ENCODE data around the gene ZFYVE19.

ZFYVE19 gene

DNA sequence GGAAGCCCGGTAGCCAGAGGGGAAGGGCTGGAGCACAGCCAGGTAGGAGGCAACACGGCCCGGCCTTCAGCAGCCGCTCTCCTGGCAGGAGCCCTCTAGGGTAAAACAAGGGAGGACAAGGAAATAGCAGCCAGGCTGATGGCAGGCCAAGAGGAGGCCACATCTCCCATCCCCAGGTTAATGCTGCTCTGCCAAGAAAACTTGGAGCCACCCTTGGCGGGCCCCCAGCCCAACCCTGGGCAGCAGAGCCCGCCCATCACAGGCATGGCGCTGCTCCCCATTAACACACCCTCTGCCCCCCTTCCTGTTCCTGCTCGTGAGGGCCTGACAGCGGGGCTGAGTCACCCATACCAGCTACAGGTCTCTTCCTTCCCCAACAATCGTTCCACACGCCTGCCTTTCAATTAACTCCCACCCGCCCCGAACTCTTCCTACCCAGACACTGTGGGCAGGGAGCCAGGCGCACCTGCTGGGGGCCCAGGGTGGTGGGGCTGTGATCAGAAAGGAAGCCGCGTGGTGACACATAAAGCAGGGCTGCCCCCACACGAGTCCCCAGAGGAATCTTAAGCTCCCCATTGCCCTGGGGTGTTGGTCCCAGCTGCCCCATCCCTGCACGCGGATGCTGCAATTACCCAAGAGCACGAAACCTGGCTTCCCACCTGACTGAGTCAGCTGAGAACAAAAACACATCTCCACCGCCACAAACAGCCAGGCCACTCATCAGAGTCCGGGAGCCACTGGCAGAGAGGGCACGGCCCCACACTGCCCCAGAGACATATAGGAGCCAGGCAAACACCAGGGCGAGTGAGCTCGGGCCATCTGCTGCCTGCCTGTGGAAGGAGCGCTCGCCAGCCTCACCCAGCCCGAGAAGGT, 37.4 kb upstream of the ZFYVE19 start, which contains the start of gene C15orf62:
Gene C15orf62, plus strand, starts transcription at position 707 of the 873 bp plus-strand sequence. CDS start 516 bp downstream, outside the sequence.
- DNase-seq (ENCODE audit: low read depth): peak; percentile 95
- H3K4me3 ChIP-seq (ENCODE audit: low read depth, low read length): no peak within 1 kb of the TSS

DNA sequence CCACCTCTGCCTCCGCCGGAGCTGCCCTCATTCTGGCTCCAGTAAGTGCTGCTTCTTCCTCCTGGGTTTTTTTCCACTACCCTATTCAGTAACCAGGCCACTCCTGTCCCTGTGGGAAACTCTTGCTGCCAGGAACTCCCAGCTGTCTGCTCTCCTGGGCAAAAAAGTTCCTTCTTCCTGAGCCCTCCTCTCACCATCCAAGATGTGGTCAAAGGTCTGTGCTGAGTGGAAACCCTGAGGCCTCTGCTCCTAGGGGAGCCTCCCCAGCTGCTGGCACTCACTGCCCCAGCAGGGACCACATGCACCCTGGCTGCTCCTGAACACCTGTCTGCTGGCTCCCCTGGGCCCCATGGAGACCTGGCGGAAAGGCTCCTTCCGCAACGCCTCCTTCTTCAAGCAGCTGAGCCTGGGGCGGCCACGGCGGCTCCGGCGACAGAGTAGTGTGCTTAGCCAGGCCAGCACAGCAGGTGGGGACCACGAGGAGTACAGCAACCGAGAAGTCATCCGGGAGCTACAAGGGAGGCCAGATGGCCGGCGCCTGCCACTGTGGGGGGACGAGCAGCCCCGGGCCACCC, 36.7 kb upstream of the ZFYVE19 start:
- no peak overlapping the region for H3K4me3 ChIP-seq (ENCODE audit: low read depth, low read length)
- TF ChIP-seq MYC (IDR thresholded peaks at IDR 0.05; ENCODE audit: low read depth, low read length) (no peak), POLR2A (IDR thresholded peaks at IDR 0.05; ENCODE audit: extremely low read depth, insufficient read length) (no peak)
- TF ChIP-seq, protein P1, sequence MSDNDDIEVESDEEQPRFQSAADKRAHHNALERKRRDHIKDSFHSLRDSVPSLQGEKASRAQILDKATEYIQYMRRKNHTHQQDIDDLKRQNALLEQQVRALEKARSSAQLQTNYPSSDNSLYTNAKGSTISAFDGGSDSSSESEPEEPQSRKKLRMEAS (IDR thresholded peaks at IDR 0.05; ENCODE audit: low read depth, low read length): peak; percentile 53
- peak; percentile 38 for DNase-seq (ENCODE audit: low read depth)

More for the DNA sequence above, 37.4 kb upstream of the ZFYVE19 start, which contains the start of gene C15orf62:
- TF ChIP-seq MYC (IDR thresholded peaks at IDR 0.05; ENCODE audit: low read depth, low read length) (peak; percentile 48; the same call in 1 of the 2 replicates), POLR2A (IDR thresholded peaks at IDR 0.05; ENCODE audit: extremely low read depth, insufficient read length) (no peak)
- TF ChIP-seq, protein P1 (IDR thresholded peaks at IDR 0.05; ENCODE audit: low read depth, low read length): peak; percentile 54
- TF ChIP-seq, protein P2, sequence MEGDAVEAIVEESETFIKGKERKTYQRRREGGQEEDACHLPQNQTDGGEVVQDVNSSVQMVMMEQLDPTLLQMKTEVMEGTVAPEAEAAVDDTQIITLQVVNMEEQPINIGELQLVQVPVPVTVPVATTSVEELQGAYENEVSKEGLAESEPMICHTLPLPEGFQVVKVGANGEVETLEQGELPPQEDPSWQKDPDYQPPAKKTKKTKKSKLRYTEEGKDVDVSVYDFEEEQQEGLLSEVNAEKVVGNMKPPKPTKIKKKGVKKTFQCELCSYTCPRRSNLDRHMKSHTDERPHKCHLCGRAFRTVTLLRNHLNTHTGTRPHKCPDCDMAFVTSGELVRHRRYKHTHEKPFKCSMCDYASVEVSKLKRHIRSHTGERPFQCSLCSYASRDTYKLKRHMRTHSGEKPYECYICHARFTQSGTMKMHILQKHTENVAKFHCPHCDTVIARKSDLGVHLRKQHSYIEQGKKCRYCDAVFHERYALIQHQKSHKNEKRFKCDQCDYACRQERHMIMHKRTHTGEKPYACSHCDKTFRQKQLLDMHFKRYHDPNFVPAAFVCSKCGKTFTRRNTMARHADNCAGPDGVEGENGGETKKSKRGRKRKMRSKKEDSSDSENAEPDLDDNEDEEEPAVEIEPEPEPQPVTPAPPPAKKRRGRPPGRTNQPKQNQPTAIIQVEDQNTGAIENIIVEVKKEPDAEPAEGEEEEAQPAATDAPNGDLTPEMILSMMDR (IDR thresholded peaks at IDR 0.05; ENCODE audit: low read depth, low read length): no peak

DNA sequence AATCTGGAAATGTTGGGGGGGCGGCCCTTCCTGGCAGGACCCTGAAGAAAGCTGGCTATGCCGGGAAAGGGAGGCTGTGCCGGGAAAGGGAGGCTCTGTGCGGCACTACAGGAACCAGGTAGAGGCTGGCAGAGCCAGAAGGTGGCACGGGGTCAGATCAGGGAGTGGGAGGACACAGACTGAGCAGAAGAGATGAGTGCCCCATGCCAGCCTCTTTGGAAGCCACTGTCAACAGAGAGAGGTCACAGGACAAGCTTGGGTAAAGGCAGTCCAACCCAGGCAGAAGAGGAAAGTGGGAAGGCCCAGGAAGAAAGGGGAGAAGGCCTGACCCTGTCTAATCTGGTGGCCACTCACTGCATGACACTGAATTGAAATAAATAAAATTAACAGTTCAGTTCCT, 35.6 kb upstream of the ZFYVE19 start:
- no peak overlapping the region for H3K4me3 ChIP-seq (ENCODE audit: low read depth, low read length)
- DNase-seq (ENCODE audit: low read depth): no peak
- TF ChIP-seq MYC (IDR thresholded peaks at IDR 0.05; ENCODE audit: low read depth, low read length) (no peak), POLR2A (IDR thresholded peaks at IDR 0.05; ENCODE audit: extremely low read depth, insufficient read length) (no peak)
- TF ChIP-seq, protein P2 (IDR thresholded peaks at IDR 0.05; ENCODE audit: low read depth, low read length): no peak
- TF ChIP-seq, protein P1 (IDR thresholded peaks at IDR 0.05; ENCODE audit: low read depth, low read length): no peak

DNA sequence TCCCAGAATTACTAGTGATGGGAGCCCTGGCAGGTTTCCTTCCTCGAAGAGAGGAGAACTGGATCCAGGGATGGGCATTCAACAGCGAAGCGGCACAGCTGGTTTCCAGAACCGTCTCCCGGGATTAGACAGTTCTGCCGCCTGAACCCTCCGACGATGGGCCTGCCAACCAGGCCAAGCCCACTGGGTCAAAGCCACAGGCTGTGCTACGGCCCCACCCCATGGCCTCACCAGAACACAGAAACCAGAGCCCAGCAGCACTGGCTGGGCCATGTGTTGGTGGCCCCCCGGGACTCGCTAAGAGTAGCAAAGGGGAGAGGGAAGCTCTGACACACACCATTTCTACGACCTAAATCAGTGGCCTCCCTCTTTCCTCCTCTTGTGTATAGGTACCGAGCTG, 34.9 kb upstream of the ZFYVE19 start:
- DNase-seq (ENCODE audit: low read depth): peak; percentile 34

DNA sequence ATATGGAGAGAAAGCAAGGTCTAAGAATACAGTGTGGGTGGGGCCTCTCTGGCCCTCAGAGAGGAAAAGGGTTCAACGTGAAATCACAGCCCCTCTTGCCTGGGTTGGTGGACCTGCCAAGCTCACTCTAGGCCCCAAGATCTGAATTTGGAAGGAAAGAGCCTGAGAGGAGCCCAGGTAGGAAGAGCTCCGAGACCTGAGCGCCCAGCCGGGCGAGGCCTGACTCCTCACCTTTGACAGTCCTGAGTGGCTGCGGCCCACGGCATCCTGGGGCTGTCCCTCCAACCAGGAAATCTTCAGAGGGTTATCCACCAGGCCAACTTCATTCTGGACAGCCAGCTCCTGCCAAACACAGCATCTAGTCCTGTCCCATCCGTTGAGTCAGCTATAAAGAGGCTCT, 33.4 kb upstream of the ZFYVE19 start:
- TF ChIP-seq, protein P2 (IDR thresholded peaks at IDR 0.05; ENCODE audit: low read depth, low read length): no peak
- TF ChIP-seq MYC (IDR thresholded peaks at IDR 0.05; ENCODE audit: low read depth, low read length): no peak
- no peak for TF ChIP-seq POLR2A (IDR thresholded peaks at IDR 0.05; ENCODE audit: extremely low read depth, insufficient read length)
- TF ChIP-seq, protein P1 (IDR thresholded peaks at IDR 0.05; ENCODE audit: low read depth, low read length): no peak
- DNase-seq (ENCODE audit: low read depth): no peak
- no peak overlapping the region for H3K4me3 ChIP-seq (ENCODE audit: low read depth, low read length)

More for the DNA sequence above, 34.9 kb upstream of the ZFYVE19 start:
- TF ChIP-seq, protein P2 (IDR thresholded peaks at IDR 0.05; ENCODE audit: low read depth, low read length): no peak
- TF ChIP-seq, protein P1 (IDR thresholded peaks at IDR 0.05; ENCODE audit: low read depth, low read length): no peak
- TF ChIP-seq MYC (IDR thresholded peaks at IDR 0.05; ENCODE audit: low read depth, low read length): no peak
- no peak for TF ChIP-seq POLR2A (IDR thresholded peaks at IDR 0.05; ENCODE audit: extremely low read depth, insufficient read length)
- no peak overlapping the region for H3K4me3 ChIP-seq (ENCODE audit: low read depth, low read length)
